Kidney (tissue), 14 donors: ENCODE results near the gene ING3. TPM values are rescaled to one million over a fixed set of nuclear protein-coding genes. Genes with fewer than 3 reads are reported as not detected.

Source experiments
- DNase-seq, 5 donors: peaks; one replicate each; pipeline ENCODE4 v3.0.0-alpha.2; 2013 to 2020
- FAIRE-seq: peaks from 2 replicates; lab custom pipeline; 2012; peaks lifted over from hg19 to GRCh38; lab: Jason Lieb, UNC
- H3K27ac ChIP-seq, 2 donors: one replicate each; pipeline ENCODE4 v1.7.0; 2013; ENCODE audit warnings: low read depth in 2 of 2, low read length in 2 of 2, inconsistent platforms in 1 of 2
- H3K27me3 ChIP-seq: one replicate; pipeline ENCODE4 v1.7.1; 2013; ENCODE audit warnings: low read length, inconsistent platforms; ENCODE audit not compliant: control insufficient read depth, insufficient read depth
- H3K36me3 ChIP-seq, 3 donors: one replicate each; pipeline versions ENCODE4 v1.7.0 to v1.7.1; 2013; ENCODE audit warnings: low read length in 3 of 3, control low read depth in 1 of 3, inconsistent platforms in 1 of 3; ENCODE audit not compliant: insufficient read depth in 3 of 3, control insufficient read depth in 2 of 3
- H3K4me1 ChIP-seq, 3 donors: one replicate each; pipeline versions ENCODE4 v1.7.0 to v1.7.1; 2013; ENCODE audit warnings: low read length in 3 of 3, inconsistent platforms in 1 of 3, low read depth in 1 of 3; ENCODE audit not compliant: control insufficient read depth in 2 of 3, insufficient read depth in 2 of 3
- H3K4me3 ChIP-seq, 3 donors: one replicate each; pipeline versions ENCODE4 v1.7.0 to v1.8.1; 2013; ENCODE audit warnings: low read length in 3 of 3, control low read depth in 1 of 3, inconsistent platforms in 1 of 3
- H3K9ac ChIP-seq, 3 donors: one replicate each; pipeline versions ENCODE4 v1.7.0 to v1.7.1; 2013; ENCODE audit warnings: low read length in 3 of 3, control low read depth in 1 of 3, inconsistent platforms in 1 of 3
- H3K9me3 ChIP-seq, 3 donors: one replicate each; pipeline versions ENCODE4 v1.7.0 to v1.7.1; 2013; ENCODE audit warnings: low read length in 3 of 3, control low read depth in 1 of 3, inconsistent platforms in 1 of 3; ENCODE audit not compliant: control insufficient read depth in 2 of 3, insufficient read depth in 1 of 3
- CTCF ChIP-seq: IDR thresholded peaks from 3 replicates; pipeline ENCODE4 v1.5.1; 2012; ENCODE audit warnings: mild to moderate bottlenecking, moderate library complexity, borderline replicate concordance; ENCODE audit not compliant: insufficient read depth; ENCODE audit errors: extremely low read depth
- intact Hi-C: fragments of 100-400 bp; cut with DNase I; formaldehyde crosslinking; loops from one replicate; pipeline ENCODE4 v1.11.1; 2022
- polyA plus RNA-seq: library from polyadenylated mRNA; stranded (reverse); fragments of 350-450 nt; fragmentation: Illumina TruSeq; extraction: RNeasy Lipid Tissue Mini Kit (QIAGEN cat#74804); gene quantifications from one replicate; pipeline ENCODE4 v1.2.3, GENCODE V29; 2014; ENCODE audit warnings: low read depth, low replicate concordance; ENCODE audit not compliant: insufficient read depth
- total RNA-seq: library from RNA; stranded (reverse); fragmentation: NEBNext Ultra II Directional; extraction: Animal tissue kit (Norgen Biotek cat#: 25700); gene quantifications from one replicate; pipeline ENCODE4 v1.2.1, GENCODE V29; 2021
- donor health status: control.
- donor health status: control.
- donor health status: control.
- donor health status: control.
- donor health status: control.
- donor health status: DM: yes; HTN: yes; CAD: no.
- donor health status: Normal renal cell carcinoma (clear cell type).

ING3 gene
- total and polyA plus RNA-seq, 2 donors from 2014 or later: 5.2 to 20.8 TPM

GRCh38 chr7:120984406-120984805, 33.8 kb downstream of the ING3 start:
- intact Hi-C loops: loop anchor here (10.0 kb wide), 1 partner anchor 120 kb away; no protein-coding TSS in a partner anchor
- H3K4me3 ChIP-seq: no peak overlapping the region
- no peak for FAIRE-seq
- H3K9me3 ChIP-seq: no peaks in the 10 kb centered on the region
- TF ChIP-seq CTCF: no peak
- H3K36me3 ChIP-seq: no peaks in the 10 kb centered on the region
- DNase-seq: no peak
- peaks cover 0 to 5% (median 3%) of the 10 kb centered on the region in 3 donors for H3K4me1 ChIP-seq
- H3K9ac ChIP-seq: no peak overlapping the region
- H3K27me3 ChIP-seq: no peaks in the 10 kb centered on the region
- H3K27ac ChIP-seq: no peak overlapping the region

- no peak overlapping the region for H3K27ac ChIP-seq
- H3K36me3 ChIP-seq: no peaks in the 10 kb centered on the region
- DNase-seq (no peak), FAIRE-seq (no peak)
- no peaks in the 10 kb centered on the region for H3K27me3 ChIP-seq
- intact Hi-C loops: loop anchor here (10.0 kb wide), 1 partner anchor 120 kb away; no protein-coding TSS in a partner anchor
- H3K4me3 ChIP-seq: no peak overlapping the region
- no peak for TF ChIP-seq CTCF
- H3K4me1 ChIP-seq: peaks cover 0 to 5% (median 3%) of the 10 kb centered on the region in 3 donors
- no peak overlapping the region for H3K9ac ChIP-seq
- H3K9me3 ChIP-seq: no peaks in the 10 kb centered on the region
Measured at GRCh38 chr7:120985130-120985758, 34.7 kb downstream of the ING3 start.

GRCh38 chr7:120985839-120986238, 35.3 kb downstream of the ING3 start:
- Histone ChIP-seq H3K4me1 (peaks cover 0 to 5% (median 3%) of the 10 kb centered on the region in 3 donors), H3K9ac (no peak overlapping the region), H3K27me3 (no peaks in the 10 kb centered on the region), H3K27ac (no peak overlapping the region), H3K4me3 (no peak overlapping the region), H3K36me3 (no peaks in the 10 kb centered on the region), H3K9me3 (no peaks in the 10 kb centered on the region)
- TF ChIP-seq CTCF: no peak
- DNase-seq: no peak
- intact Hi-C loops: loop anchor here (10.0 kb wide), 1 partner anchor 119 kb away; no protein-coding TSS in a partner anchor
- FAIRE-seq: no peak
